Activated CD4-positive, alpha-beta memory T cell treated with anti-CD3 and anti-CD28 coated beads for 36 hours (primary cell): ENCODE measurements around the gene VPS37C. TPM values are rescaled to one million over a fixed set of nuclear protein-coding genes. Genes with fewer than 3 reads are reported as not detected.

Experiments used
- CTCF ChIA-PET: fragments of 350-600 bp; sonication (Branson Sonifier 250); formaldehyde crosslinking; loops from one replicate; lab custom pipeline; 2021; ENCODE audit warnings: antibody characterized with exemption, inconsistent platforms; lab: Charles Lee
- POLR2A ChIA-PET: fragments of 350-600 bp; sonication (Branson Sonifier 250); formaldehyde crosslinking; loops from one replicate; lab custom pipeline; 2021; ENCODE audit warnings: antibody characterized with exemption; lab: Charles Lee
- DNase-seq: peaks from one replicate; pipeline ENCODE4 v3.0.0-alpha.2; 2020
- H3K27ac Mint-ChIP-seq: one replicate; pipeline ENCODE4 v1.8.0; 2021; ENCODE audit warnings: mixed read lengths
- H3K27me3 Mint-ChIP-seq: one replicate; pipeline ENCODE4 v1.8.0; 2021; ENCODE audit warnings: mixed read lengths
- H3K36me3 Mint-ChIP-seq: one replicate; pipeline ENCODE4 v1.8.0; 2021; ENCODE audit warnings: mixed read lengths
- H3K4me1 Mint-ChIP-seq: one replicate; pipeline ENCODE4 v1.8.0; 2021; ENCODE audit warnings: low read depth, mixed read lengths
- H3K4me3 Mint-ChIP-seq: one replicate; pipeline ENCODE4 v1.8.0; 2021; ENCODE audit warnings: mild to moderate bottlenecking, mixed read lengths
- H3K9me3 Mint-ChIP-seq: one replicate; pipeline ENCODE4 v1.8.0; 2021; ENCODE audit warnings: mixed read lengths
- intact Hi-C: fragments of 100-400 bp; cut with micrococcal nuclease; formaldehyde crosslinking; loops from one replicate; pipeline ENCODE4 v1.15.1; 2023
- total RNA-seq, 2 experiments: library from RNA; stranded (reverse); gene quantifications; one replicate each; pipeline ENCODE4 v1.2.3, GENCODE V29; 2021

Gene VPS37C
- total RNA-seq, 2 experiments from 2014 or later = 9.0 TPM

GRCh38 chr11:61150706-61151544, 10.3 kb downstream of the VPS37C start:
- H3K36me3 Mint-ChIP-seq = peaks cover 19% of the 10 kb centered on the region
- CTCF ChIA-PET = no interaction called here

DNA sequence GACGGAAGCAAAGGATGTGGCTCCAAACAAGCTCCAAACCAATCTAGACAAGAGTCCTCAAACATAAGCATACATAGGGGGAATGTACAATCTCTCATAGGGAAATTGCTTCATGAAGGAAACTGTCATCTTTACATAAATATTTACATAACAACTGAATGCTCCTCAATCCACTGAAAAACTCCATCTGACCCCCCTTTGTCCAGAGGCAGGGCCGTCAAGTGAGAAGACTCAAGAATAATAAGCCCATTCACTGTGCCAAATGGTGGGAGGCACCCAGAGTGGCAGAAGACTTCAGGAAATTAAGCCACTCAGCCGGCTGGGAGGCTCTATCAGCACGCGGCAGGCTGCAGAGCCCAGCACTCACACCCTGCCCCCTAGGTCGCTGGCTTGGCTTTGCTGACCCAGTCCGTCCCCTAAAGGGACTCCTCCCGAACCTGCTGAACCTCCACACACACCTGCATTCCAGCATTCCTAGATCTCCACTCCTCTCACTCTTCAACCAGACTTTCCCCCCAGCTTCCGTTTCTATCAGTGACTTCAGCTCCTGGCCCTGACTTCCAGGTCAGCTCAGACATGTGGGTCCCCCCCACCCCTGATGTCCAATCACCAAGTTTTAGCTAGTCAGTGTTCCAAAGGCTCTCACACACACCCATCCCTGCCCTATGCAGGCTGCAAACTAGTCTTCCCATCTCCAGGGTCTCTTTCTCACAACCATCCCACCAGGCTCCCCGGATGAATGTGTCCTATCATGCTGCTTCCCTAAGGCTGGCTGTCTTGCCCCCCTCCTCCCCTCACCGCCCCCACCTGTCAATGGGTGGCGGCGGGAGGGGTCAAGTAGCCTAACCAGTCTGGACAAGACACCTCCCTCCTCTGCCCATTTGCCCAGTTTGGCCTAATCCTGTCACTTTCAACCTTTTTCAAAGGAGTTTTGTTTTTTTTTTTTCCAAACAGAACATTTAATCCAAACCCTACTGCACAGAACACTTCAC, 11.3 kb downstream of the VPS37C start:
- no peaks in the 10 kb centered on the region for H3K27me3 Mint-ChIP-seq
- peaks cover 10% of the 10 kb centered on the region for H3K9me3 Mint-ChIP-seq
- H3K4me1 Mint-ChIP-seq = peaks cover 1% of the 10 kb centered on the region
- no peak for DNase-seq
- H3K27ac Mint-ChIP-seq = no peak overlapping the region
- CTCF ChIA-PET = interaction anchor here (1.9 kb wide), 1 partner anchor 37 kb away, joined by 6 read pairs; no protein-coding TSS in a partner anchor
- H3K4me3 Mint-ChIP-seq = no peak overlapping the region
- H3K36me3 Mint-ChIP-seq = peaks cover 12% of the 10 kb centered on the region
- POLR2A ChIA-PET = no interaction called here
- intact Hi-C loops = no loop called here

More at GRCh38 chr11:61150706-61151544, 10.3 kb downstream of the VPS37C start:
- Mint-ChIP-seq H3K4me3 (no peak overlapping the region), H3K27ac (no peak overlapping the region), H3K27me3 (no peaks in the 10 kb centered on the region), H3K4me1 (peaks cover 1% of the 10 kb centered on the region), H3K9me3 (peaks cover 19% of the 10 kb centered on the region)
- intact Hi-C loops = no loop called here
- DNase-seq = no peak
- POLR2A ChIA-PET = no interaction called here

GRCh38 chr11:61147791-61148620, 13.2 kb downstream of the VPS37C start:
- Mint-ChIP-seq H3K36me3 (peaks cover 2% of the 10 kb centered on the region), H3K9me3 (no peaks in the 10 kb centered on the region), H3K27me3 (no peaks in the 10 kb centered on the region), H3K4me1 (peaks cover 1% of the 10 kb centered on the region), H3K4me3 (no peak overlapping the region), H3K27ac (no peak overlapping the region)
- no peak for DNase-seq
- CTCF ChIA-PET = no interaction called here
- intact Hi-C loops = no loop called here
- POLR2A ChIA-PET = no interaction called here

- intact Hi-C loops = no loop called here
- Mint-ChIP-seq H3K27me3 (no peaks in the 10 kb centered on the region), H3K27ac (no peak overlapping the region), H3K9me3 (no peaks in the 10 kb centered on the region), H3K4me1 (peaks cover 4% of the 10 kb centered on the region), H3K36me3 (peaks cover 2% of the 10 kb centered on the region), H3K4me3 (no peak overlapping the region)
- CTCF ChIA-PET = no interaction called here
- DNase-seq = no peak
- POLR2A ChIA-PET = no interaction called here
Observed at GRCh38 chr11:61147271-61147670, 14.0 kb downstream of the VPS37C start.

- no peak overlapping the region for H3K4me3 Mint-ChIP-seq
- no peak overlapping the region for H3K27ac Mint-ChIP-seq
- peaks cover 4% of the 10 kb centered on the region for H3K4me1 Mint-ChIP-seq
- no peak for DNase-seq
- no peaks in the 10 kb centered on the region for H3K27me3 Mint-ChIP-seq
- no peaks in the 10 kb centered on the region for H3K9me3 Mint-ChIP-seq
- ChIA-PET POLR2A (no interaction called here), CTCF (no interaction called here)
- peaks cover 2% of the 10 kb centered on the region for H3K36me3 Mint-ChIP-seq
- intact Hi-C loops = no loop called here
Observed at GRCh38 chr11:61146416-61146815, 14.8 kb downstream of the VPS37C start.

DNA sequence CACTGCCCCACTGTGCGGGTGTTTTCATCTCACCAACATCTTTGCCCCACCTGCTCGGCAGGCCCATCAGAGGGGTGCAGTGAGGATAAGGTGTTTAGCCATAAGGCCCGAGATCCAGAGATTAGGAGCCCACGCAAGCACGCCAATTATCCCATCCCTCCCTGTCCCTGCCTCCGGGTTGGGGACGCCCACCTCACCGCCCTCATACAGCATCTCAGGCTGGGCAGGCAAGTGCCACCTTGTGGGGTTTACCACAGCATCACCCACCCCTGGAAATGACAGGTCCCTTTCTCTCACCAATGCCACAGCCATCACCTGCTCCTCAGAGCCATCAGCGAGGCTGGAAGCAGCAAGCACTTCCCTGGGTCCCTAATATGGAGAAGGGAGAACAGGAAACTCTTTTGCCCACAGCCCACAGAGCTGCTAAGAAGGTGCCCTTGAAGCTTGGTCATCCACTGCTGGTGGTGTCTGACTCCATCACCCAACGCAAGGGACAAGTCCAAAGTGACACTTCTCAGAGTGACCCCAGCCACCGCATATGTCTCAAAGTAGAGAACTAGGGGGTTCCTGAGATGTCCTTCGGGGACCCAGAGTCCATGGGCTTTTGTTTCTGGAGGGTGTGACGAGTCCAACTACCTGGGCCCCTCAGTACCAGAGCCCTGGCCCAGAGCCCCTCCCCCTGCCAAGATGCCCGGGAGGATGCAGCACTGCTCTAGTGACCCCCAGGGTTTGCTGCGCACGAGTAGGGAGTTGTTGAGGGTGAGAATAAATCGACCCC, 15.8 kb downstream of the VPS37C start:
- no peak overlapping the region for H3K27ac Mint-ChIP-seq
- no peaks in the 10 kb centered on the region for H3K27me3 Mint-ChIP-seq
- H3K4me3 Mint-ChIP-seq = no peak overlapping the region
- peaks cover 2% of the 10 kb centered on the region for H3K36me3 Mint-ChIP-seq
- intact Hi-C loops = no loop called here
- H3K9me3 Mint-ChIP-seq = no peaks in the 10 kb centered on the region
- no peak for DNase-seq
- H3K4me1 Mint-ChIP-seq = peaks cover 4% of the 10 kb centered on the region
- POLR2A ChIA-PET = no interaction called here
- CTCF ChIA-PET = no interaction called here

- Mint-ChIP-seq H3K27me3 (no peaks in the 10 kb centered on the region), H3K9me3 (no peaks in the 10 kb centered on the region), H3K4me3 (no peak overlapping the region), H3K36me3 (peaks cover 2% of the 10 kb centered on the region), H3K27ac (no peak overlapping the region), H3K4me1 (peaks cover 4% of the 10 kb centered on the region)
- ChIA-PET CTCF (no interaction called here), POLR2A (no interaction called here)
- intact Hi-C loops = no loop called here
- DNase-seq = no peak
Observed at GRCh38 chr11:61144511-61145179, 16.6 kb downstream of the VPS37C start.

DNA sequence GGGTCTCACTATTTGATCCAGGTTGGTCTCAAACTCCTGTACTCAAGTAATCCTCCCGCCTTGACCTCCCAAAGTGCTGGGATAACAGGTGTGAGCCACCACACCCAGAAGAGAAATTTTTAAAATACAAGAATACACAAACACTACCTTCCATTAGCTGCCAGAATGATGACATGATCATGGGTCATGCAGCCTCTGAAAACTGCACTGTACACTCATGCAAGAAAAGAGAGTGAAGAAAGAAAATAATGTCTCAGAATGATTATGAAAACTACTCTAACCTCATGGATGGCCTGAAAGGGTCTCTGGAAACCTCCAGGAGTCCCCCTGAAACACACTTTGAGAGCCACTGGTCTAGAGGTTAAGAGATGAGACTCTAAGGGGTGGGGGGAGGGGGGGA, 18.8 kb downstream of the VPS37C start:
- no peak for DNase-seq
- ChIA-PET POLR2A (no interaction called here), CTCF (interaction anchor here (1.8 kb wide), 1 partner anchor 45 kb away, joined by 10 read pairs; no protein-coding TSS in a partner anchor)
- Mint-ChIP-seq H3K4me3 (no peak overlapping the region), H3K27me3 (no peaks in the 10 kb centered on the region), H3K4me1 (peaks cover 4% of the 10 kb centered on the region), H3K9me3 (no peaks in the 10 kb centered on the region), H3K36me3 (peaks cover 1% of the 10 kb centered on the region), H3K27ac (peak overlapping the region; percentile 43)
- intact Hi-C loops = no loop called here

DNA sequence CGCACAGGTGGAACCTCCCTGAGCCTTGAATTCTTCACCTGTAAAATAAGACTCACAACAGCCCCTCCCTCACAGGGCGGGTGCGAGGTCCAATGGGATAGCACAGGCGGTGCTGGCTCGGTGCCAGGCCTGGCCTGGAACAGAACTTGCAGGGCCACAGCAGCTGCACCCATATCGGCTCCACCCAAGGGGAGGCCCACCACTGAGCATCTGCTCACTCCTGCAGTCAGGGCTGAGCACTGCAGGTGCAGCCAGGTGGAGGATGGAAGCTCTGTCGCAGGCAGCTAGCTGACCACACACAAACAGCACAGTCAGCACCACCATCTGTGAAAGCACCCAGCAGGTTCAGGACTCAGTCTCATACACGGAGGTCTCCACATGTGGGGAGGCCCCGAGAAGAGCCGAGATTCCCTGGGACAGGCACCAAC, 19.6 kb downstream of the VPS37C start:
- H3K4me3 Mint-ChIP-seq = no peak overlapping the region
- no peak overlapping the region for H3K27ac Mint-ChIP-seq
- peaks cover 4% of the 10 kb centered on the region for H3K36me3 Mint-ChIP-seq
- no peaks in the 10 kb centered on the region for H3K27me3 Mint-ChIP-seq
- no peaks in the 10 kb centered on the region for H3K9me3 Mint-ChIP-seq
- peaks cover 4% of the 10 kb centered on the region for H3K4me1 Mint-ChIP-seq
- CTCF ChIA-PET = interaction anchor here (1.1 to 1.8 kb wide), 2 partner anchors 12 to 46 kb away, joined by 4 to 10 read pairs; no protein-coding TSS in a partner anchor
- POLR2A ChIA-PET = no interaction called here
- no peak for DNase-seq
- intact Hi-C loops = no loop called here

DNA sequence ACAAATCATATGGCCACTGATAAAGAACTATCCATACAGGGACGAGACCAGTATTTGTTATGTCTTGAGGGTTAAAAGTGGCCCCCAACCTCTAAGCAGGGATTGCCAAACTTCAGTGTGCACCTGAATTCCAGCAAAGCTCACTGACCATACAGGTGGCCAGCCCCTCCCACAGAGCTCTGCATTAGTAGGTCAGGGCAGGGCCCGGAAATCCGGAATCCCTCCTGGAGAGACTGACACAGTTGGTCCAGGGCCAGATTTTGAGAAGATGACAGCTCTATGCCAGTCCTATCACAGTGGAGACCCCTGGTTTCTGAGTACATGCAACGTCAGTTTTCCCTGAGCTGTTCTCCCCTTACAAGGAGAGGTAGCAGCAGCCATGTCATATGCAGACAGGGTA, 20.8 kb downstream of the VPS37C start:
- no peaks in the 10 kb centered on the region for H3K27me3 Mint-ChIP-seq
- peaks cover 7% of the 10 kb centered on the region for H3K36me3 Mint-ChIP-seq
- peaks cover 3% of the 10 kb centered on the region for H3K4me1 Mint-ChIP-seq
- ChIA-PET POLR2A (no interaction called here), CTCF (no interaction called here)
- no peaks in the 10 kb centered on the region for H3K9me3 Mint-ChIP-seq
- H3K4me3 Mint-ChIP-seq = no peak overlapping the region
- intact Hi-C loops = no loop called here
- H3K27ac Mint-ChIP-seq = no peak overlapping the region
- no peak for DNase-seq
